ENCODE results near the gene CCDC93.

Gene CCDC93

DNA sequence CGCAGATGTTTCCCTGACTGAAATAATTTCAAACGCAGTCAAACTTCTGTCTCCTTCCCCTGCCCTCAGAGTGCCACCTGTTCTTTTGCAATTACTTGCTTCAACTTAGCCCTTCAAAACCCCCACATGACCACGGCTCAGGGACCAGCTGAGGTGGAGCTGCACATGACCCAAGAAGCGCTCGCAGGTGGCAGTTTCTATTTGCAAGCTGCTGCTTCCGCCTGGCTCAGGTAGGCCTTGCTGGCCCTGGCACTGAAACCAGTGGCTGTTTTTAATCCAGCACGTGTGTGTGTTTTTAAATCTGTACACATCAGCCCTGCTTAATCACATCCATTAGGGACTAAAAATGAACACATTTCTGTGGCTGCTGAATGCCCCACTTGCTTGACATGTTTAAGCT lies 95.3 kb downstream of the CCDC93 start:
- no peak for DNase-seq (ENCODE audit: low spot score)

DNA sequence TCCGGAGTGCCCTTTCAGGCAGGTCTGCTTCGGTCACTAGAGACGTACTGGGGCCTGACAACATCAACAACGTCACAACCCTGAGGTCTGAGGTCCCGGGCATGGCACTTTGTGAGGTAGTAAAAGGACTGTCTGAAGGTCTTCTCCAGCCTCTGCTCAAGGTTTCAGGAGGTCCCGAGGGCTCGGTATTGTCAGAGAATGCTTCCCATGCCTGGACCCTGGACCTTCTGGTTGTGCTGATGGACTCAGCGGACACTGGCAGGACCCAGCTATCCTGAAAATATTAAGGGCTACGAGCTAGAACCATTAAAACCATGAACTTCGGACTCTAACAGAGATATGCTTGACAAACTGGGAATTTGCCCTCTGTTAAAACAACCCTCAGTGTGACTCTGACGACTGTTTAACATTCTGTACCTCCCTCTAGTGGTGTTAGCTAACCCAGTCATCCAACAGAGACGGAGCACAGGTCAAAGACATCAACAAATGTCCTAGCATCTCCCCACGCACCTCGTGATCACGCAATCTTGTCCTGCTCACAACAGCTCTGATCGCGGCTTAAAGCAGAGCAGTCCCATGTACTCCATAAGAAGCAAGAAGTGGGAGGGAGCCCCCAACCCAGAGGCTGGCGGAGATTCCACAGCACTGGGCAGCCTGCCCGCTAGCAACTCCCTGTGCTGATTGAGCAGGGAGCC lies 96.5 kb downstream of the CCDC93 start:
- DNase-seq (ENCODE audit: low spot score) = no peak

DNA sequence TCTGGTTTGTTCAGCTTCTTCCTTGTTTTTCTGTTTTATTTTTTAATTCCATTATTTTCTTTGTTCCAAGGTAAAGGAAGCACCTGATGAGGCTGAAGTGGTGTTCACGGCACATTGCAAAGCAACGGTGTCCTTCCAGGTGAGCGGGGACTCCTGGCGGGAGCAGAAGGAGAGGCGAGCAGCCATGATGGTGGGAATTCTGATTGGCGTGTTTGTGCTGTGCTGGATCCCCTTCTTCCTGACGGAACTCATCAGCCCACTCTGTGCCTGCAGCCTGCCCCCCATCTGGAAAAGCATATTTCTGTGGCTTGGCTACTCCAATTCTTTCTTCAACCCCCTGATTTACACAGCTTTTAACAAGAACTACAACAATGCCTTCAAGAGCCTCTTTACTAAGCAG lies 110.9 kb downstream of the CCDC93 start:
- DNase-seq (ENCODE audit: low spot score) = no peak

DNA sequence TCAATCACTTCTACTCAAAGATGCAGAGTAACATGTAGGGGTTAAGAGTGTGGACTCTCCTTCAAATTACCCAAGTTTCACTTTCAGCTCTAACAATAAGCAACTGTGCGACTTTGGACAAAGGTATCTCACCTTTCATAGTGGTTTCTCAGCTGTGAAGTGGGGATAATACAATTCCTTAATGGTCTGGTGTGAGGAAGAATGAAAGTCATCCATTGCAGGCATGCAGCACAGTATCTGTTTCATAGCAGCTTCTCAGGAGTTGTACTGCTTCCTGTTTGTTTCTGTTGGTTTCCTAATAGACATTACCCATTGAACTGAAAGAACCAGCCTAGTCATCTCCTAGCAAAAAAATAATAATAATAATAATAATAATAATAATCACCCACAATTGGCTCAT lies 125.0 kb downstream of the CCDC93 start:
- DNase-seq (ENCODE audit: low spot score) = no peak

DNA sequence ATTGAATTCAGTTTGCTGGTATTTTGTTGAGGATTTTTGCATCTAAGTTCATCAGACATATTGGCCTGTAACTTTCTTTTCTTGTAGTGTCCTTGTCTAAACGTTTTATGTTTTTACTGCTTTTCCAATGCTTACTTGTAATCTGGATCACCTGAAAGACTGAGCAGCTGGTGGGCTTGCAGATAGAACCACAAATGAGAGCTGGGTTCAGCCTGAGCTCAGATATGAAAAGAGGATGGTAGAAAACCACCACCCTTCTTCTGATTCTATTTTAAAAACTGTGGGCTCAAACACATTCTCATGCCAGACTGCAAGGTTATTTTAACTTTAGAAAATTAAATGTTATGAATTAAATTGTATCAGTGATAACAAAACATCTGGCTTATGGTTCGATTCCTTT lies 128.6 kb downstream of the CCDC93 start:
- no peak for DNase-seq (ENCODE audit: low spot score)

DNA sequence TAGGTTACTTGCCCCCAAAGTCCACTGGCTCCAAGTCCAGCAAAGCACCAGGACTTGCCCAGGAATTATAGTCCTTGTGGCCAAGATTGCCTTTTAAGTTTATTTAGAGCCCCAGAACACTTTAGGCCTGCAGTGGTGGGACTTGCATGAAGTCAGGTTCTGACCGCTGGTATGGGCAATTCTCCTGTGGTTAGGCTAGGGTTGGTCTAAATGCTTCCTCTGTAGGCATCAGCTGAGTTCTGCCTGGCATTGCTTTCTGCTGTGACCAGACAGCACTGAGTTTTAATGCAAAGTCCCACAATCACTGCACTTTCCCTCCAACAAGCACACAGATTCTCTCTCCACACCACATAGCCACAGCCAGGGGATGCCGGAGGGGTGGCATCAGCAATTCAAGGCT lies 134.9 kb downstream of the CCDC93 start:
- no peak for DNase-seq (ENCODE audit: low spot score)

DNA sequence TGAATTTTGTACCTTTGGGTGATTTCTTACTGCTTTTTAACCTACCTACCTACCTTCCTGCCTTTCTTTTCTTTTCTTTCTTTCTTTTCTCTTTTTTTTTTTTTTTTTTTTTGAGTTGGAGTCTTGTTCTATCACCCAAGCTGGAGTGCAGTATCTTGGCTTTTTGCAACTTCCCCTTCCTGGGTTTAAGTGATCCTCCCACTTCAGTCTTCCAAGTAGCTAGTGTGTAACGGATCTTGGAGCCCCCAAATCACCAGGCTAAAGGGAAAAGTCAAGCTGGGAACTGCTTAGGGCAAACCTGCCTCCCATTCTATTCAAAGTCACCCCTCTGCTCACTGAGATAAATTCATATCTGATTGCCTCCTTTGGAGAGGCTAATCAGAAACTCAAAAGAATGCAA lies 138.1 kb downstream of the CCDC93 start:
- no peak for DNase-seq (ENCODE audit: low spot score)

Small RNAs within 50 kb of the gene (small RNA-seq; reads per million reads assigned to genes)
- 0 reads per million in 2 experiments for gene RN7SL111P
